Esophagus squamous epithelium (tissue), 4 donors: ENCODE data around the gene ZNF470.

Source experiments
- CTCF ChIP-seq, 6 experiments: fragments of 450-650 bp in 4 of 6; fragments of 200-600 bp in 2 of 6; sonication (generic) in 2 of 6; IDR thresholded peaks; one replicate each; pipeline ENCODE4 v1.5.1; 2016 to 2019; ENCODE audit warnings: antibody characterized with exemption in 6 of 6, mild to moderate bottlenecking in 4 of 6, moderate library complexity in 4 of 6
- POLR2A ChIP-seq, 4 donors: fragments of 450-650 bp; IDR thresholded peaks; one replicate each; pipeline ENCODE4 v1.6.1; 2017; ENCODE audit warnings: antibody characterized with exemption in 4 of 4, mild to moderate bottlenecking in 4 of 4, moderate library complexity in 3 of 4

- TF ChIP-seq CTCF (IDR thresholded peaks at IDR 0.05) (no peak), POLR2A (IDR thresholded peaks at IDR 0.05) (no peak)
Observed at GRCh38 chr19:56619121-56619520, 51.9 kb downstream of the ZNF470 start.
